ENCODE measurements around the gene CISD1.

CISD1 gene

DNA sequence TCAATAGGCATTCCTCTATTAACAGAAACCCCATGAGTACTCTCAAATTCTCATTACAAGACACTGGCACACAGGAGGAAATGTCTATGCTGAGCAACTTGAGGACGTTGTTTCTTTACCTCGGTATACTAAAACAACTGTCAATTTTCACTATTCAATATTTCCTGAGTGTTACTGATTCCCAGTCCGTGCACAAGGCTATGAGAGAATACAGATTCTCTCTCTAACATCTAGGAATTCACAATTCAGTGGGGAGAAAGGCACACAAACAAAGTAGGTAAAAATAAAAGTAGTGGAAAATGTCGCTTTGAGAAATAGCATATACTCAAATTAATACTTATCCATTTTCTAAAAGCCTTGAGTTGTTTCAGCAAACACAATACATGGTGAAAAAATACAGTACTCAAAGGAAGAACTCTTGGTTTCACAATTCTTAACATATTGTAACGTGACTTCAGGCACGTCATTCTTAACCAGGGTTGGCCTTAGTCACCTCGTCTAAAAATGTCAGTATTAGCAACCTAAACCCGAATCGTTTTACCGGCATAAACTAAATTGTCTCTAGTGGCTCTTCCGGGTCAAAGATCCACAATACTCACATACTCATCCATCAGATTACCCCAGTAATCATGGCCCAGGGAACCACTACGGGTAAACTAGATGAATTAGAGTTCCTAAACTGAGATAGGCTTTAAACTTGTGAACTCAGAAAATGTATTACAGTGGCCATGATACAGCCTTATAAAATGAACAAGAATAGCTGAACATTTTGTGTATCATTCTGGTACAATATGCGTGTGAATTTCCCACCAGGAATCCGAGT is 2.7 kb upstream of the CISD1 start:
- DNase-seq (ENCODE audit: low spot score): peak; percentile 34

DNA sequence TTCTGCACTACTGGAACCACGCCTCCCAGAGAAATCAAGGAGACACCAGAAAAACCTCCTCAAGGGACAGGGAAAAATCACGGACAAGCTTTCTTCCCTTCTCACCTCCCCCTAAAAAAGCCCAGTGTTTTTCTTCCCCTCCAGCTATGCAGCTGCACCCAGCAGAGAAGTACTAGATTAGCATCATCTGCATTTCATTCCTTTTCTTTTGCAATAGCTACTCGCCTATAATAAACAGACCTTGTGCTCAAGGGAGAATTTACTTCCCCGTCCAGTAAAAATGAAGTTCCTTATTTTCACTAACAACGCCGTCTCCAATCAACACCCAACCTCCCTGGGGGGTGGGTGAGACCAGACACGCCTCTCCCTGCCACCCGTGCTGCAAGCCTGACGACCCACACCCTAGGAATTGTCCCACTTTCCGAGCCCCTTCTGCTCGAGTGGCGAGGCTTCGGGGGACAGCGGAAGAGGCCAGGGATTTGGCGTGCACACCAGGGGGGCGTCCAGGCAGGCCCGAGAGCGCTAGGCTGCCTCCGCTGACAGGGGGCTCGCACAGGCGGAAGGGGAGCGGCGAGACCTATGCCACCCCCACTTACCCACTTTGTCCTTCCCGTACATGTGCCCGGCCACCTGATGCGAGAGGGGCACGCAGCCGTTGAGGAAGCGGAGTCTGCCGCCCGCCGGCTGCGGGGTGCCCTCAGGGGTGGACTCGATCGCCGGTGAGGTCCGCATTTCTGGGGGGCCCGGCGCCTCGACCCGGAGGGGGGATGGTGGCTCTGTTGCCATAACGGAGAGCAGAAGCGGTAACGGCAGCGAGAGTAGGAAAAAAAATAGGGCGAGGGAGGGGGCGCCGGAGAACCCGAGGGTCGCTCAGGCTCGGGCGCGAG is 1.9 kb upstream of the CISD1 start:
- peak; percentile 48 for DNase-seq (ENCODE audit: low spot score)

DNA sequence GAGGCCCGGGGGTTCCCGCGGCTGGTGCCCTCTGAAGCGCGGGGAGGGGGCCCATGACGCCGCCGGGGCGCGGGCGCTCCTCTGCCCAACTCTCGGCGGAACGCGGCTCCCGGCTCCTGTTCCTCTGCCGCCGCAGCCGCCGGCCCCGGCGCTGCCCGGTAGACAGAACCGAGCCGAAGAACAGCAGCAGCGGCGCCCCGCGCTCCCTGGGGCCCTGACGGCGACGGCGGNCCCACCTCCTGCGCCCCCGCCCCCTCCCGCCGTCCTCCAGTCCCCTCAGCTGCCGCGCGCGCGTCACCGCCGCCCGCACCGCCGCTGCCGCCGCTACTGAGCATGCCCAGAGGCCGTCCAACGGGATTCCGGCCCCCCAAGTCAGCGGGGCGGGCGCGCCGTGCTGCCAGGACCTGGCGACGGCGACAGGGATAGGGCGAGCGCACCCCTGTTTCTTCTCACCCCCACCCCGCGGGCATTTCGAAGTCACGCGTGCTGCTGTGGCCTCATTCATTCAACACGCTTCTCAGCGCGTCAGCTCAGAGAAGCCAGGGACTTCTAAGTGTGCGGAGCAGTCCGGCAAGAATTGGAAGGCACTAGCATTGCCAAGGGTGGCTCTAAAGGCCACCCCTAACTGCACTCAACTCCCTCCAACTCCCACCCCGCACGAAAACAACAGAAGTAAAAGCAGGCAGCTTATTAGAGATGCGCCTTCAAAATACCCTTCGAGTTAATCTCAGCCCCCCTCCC is 1.1 kb upstream of the CISD1 start, which contains the start of gene IPMK:
Gene IPMK (minus strand): TSS at position 182 of the 741 bp plus-strand sequence. CDS start 283 bp downstream, outside the sequence.
- peak; percentile 95 for DNase-seq (ENCODE audit: low spot score)

DNA sequence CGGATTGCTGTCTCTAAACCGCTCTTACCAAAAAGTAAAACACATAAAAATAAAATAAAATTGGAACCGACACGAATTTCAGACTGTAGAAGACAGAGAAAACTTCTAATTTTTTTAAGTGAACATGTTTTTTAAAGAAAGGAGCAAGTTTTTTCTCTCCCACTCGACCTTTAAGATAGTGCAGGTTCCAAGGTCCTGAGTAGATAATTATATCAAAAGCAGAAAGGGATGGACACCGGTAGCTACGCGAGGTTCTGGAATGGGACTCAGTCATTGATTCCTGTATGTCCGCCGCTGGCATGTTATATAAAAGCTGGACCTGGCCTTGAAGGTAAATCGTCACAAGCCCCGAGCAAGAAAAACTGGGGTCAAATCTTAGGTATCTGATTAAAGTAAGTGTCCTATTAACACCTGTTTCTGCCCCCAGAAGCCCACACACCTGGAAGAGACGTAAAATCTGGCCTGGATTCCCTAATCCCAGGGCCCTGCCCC is 462 bp upstream of the CISD1 start:
- DNase-seq (ENCODE audit: low spot score): no peak

DNA sequence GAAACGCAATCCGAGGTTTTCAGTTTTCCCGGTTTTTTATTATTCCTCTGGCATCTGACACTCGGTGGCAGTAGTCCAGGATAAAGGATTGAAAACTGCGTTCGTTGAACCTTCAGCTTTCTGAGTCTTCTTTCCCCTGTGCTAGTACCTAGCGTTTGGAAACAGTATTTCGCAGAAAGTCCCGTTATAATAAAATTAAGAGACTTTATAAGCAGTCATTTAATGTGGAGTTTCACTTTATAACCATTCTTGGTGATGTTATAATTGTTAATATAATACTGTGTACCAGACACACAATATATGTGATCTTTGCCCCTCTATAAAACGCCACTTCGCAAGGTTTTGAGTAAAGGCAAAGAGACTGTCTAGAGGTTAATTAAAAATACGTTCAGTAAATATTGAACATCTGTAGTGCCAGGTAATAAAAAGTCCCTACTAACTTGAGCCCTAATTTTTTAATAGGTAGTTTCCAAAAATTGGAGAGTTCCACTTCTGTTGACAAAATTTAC is 874 bp downstream of the CISD1 start:
- DNase-seq (ENCODE audit: low spot score): no peak

DNA sequence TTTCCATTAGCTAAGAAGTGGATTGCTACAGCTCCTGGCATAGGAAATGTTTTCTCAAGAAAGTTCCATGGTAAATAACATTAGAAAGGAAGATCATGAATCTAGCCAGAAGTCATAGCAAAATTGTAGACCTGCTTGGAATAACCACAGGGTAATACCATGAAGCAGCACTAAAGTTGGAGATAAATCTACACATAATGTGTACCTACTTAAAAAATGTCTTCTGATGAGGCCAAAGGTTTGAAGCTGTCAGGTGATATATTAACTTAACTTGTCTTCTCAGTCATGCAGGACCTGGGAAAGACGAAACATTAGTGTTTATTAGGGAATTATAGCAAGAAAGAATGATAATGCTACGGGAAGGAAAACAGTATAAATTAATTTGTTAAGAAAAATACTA is 6.3 kb downstream of the CISD1 start:
- DNase-seq (ENCODE audit: low spot score): no peak

DNA sequence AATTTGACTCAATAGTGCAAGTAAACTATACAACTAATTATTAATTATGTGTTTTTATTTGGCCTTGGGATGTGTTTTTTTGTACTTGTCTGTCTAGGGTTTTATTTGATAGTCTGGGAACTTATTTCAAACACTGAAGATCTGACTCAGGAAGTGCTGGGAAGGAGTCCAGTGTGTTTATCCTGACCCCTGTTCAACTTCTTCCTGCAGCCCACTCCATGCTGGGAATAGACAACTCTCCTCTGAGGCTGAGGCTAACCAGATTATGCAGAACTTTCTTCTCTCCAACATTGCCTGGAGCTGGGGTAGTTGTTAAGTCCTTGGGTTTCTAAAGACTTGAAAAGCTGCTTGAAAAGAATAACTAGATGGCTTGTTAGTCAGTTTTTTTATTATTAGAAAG is 6.9 kb downstream of the CISD1 start:
- peak; percentile 26 for DNase-seq (ENCODE audit: low spot score)

DNA sequence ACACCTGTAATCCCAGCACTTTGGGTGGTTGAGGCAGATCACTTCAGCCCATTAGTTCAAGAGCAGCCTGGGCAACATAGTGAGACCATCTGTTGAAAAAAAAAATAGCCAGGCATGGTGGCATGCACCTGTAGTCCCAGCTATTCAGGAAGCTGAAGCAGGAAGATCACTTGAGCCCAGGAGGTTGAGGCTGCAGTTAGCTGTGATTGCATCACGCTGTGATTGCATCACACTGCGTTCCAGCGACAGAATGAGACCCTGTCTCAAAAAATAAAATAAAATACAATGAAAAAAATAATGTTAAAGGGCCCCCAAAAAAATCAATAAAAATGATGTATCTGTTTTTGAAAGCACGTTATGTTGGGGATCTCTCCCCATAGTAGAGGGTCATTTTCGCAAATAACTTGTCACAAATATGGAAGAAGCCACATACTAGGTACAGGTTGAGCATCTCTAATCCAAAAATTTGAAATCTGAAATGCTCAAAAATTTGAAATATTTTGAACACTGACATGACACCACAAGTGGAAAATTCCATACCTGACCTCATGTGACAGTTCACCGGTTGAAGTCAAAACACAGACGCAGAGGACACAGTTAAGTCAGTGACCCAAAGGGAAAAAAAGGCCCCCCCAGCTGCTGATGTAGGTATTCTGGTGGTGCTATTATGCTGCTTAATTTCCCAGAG is 9.5 kb downstream of the CISD1 start:
- DNase-seq (ENCODE audit: low spot score): no peak

DNA sequence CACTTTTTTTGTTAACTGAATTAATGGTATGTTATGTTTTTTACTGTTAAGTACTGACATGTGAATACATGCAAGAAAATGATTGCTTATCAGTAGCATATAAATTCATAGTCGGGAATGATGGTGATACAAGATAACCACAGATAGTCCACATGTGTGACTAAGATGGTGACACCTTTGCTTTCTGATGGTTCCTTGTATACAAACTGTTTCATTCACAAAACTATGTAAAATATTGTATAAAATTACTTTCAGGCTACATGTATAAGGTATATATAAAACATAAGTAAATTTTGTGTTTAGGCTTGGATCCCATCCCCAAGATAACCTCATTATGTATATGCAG is 10.0 kb downstream of the CISD1 start:
- no peak for DNase-seq (ENCODE audit: low spot score)

DNA sequence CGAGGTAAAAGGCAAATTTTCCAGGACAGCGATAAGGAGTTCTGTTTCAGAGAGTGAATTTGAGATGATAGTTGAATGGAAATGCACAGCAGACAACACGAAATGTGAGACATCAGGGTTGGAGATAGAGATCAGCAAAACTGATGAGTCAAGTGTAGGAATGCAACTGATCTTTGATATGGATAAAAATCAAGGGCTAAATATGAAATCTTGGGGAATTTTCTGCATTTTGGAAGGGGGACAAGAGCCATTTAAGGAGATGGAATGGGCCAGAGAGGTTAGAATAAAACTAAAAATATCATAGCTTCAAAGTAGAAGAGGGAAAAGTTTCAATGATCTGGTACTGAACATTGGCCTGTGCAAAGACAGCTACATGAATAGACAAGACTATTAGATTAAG is 11.5 kb downstream of the CISD1 start:
- peak; percentile 16 for DNase-seq (ENCODE audit: low spot score)

DNA sequence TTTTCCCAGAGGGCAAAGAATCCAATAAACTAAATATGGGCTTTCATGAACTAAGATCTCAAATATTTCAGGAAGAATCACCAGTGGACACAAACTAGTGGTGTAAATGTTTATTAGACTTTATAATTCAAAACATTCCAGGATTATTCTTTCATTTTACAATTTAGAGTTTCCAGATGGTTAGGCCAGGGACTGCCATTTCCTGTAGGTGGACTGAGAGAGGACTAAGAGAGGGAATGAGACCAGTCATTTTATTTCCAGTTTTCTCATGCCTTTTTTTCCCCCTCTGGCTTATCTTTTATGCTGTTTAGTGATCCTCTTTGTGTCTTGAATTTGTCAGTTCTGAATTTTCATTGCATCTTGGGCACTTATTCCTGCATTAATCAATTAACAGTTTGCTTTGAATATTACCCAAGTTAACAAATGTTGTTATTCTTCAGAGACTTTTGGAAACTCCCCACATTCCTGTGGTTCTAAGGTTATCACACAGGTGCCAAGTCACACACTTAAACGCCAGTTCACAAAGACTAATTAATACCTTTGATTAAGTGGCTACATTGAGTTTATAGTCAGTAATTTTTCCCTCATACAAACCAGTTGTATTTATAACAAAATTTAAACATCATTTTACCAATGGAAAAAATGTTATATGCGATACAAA is 12.3 kb downstream of the CISD1 start:
- peak; percentile 26 for DNase-seq (ENCODE audit: low spot score)

DNA sequence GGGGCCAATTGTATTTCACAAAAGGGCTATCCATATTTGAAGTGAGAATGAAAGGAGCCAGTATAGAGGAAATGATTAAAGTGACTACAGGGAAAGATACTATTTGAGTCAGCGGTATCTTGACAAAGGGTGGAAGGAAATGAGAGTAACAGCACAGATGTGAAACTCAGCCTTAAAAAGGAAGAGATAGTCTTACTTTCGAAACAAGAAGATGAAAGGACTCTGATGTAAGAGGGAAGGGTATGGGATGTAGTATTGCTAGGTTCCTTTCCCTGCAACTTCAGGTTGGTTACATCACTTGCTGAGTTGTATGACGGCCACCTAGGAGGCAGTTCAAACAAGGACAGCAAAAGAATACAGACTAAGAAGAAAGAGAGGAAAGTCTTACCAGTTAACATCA is 13.7 kb downstream of the CISD1 start:
- no peak for DNase-seq (ENCODE audit: low spot score)

DNA sequence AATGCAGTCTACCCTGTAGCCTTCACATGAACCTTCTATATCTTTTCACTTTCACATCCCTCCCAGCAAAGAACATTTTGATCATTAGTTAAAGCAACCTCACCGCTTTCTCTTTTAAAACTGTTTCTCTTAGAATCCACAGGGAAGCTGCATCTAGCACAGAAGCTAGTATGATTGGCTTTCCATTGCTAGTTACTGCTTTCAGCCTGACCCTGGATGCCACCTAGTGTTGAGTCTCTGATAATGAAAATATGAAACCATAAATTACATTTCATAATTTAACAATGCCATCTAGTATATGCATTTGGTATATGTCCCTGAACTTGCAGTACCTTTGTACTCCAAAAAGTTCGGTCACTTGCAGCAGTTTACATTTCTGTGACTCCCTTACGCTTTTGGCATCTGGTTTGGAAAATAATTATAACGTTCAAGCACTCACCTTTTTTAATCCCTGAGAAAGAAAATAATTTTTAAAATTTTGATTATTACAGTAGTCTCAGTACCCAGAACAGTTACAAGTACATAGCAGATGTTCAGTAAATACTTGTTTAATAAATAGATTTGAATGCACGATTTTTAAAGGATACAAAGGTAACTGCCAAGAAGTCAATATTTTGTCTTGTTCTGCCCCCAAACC is 22.7 kb downstream of the CISD1 start:
- DNase-seq (ENCODE audit: low spot score): peak; percentile 66

DNA sequence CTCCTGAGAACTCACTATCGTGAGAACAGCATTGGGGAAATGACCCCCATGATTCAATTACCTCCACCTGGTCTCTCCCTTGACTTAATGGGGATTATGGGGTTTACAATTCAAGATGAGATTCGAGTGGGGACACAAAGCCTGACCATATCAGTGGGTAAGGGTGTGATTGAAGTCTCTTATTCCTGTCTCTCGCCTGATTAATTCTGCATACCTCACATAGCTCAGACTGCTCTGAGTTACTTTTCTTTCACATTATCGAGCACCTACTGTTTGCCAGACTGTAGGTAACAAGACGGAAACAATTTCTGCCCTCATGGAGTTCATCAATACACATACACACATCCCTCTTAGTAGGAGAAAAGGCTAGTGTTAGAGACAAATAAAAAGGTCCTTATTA is 25.0 kb downstream of the CISD1 start:
- no peak for DNase-seq (ENCODE audit: low spot score)

DNA sequence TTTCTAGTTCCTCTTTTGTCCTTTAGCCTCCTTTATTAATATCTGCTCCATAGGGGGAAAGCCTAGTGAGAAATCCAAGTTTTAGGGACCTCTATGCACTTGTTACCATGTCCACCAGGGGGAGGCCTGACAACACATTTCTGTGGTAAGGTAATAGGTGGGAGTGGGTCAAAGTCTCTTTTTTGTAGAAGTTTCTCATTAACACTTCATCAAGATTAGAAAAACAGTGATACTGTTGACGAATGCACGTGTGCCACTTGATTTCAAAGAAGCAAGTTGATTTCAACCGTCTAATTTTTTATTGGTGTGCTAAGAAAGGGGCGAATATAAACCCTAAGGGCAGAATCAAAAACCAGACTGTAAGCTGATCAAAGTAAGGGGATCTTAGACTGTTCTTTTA is 30.6 kb downstream of the CISD1 start:
- peak; percentile 70 for DNase-seq (ENCODE audit: low spot score)

DNA sequence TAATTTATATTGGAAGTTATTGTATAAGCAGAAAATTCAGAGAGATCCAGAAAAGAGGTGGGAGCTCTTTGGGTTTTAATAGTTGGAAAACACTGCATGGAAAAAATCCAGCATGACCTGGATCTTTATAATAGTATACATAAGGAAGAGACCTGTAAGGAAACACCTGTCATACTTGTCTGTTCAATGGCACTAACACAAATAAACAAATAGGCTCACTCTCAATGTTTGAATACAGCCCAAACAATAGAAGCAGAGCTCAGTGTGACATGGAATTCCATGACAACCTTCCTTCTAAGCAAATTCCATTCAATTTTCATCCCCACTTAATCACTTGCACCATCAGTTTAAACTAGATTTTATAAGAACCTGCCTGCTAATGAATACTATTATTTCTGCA is 31.7 kb downstream of the CISD1 start:
- no peak for DNase-seq (ENCODE audit: low spot score)

DNA sequence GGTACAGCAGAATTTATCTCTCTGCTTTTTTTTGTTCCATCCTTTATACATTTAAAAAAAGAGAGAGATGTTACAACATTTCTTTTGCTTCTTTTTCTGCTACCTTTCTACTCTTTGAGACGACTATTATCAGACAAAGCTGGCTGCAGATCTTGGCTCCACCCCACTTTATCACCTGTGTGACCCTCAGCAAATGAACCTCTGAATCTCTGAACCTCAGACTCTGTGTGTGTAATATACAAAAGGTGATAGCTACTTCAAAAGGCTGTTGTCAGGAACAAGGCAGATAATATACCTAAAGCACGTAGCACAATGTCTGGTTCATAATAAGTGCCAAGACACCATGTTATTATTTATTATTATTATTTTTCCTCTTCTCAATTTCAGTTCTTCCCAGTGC is 33.3 kb downstream of the CISD1 start:
- no peak for DNase-seq (ENCODE audit: low spot score)

DNA sequence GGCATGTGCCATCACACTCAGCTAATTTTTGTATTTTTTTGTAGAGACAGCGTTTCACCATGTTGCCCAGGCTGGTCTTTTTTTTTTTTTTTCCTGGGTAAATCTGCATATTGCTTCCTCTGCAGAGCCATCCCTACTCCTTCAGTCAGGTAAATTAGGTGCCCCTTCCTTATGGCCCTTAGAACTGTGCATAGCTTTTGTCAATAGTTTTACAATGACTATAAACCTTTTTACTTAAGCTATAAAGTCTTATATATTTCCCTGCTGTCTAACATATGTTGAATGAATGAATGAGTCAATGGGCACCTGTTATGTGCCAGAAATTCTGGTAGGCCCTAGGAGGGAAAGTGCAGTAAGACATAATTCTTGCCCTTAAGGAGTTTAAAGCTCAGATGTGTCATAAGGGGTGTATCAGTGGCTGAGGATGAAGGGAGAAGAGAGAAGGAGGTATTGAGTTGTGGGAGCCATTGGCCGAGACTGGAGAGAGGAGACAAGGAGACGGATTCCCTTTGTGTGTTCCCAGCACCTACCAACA is 35.2 kb downstream of the CISD1 start:
- DNase-seq (ENCODE audit: low spot score): no peak

DNA sequence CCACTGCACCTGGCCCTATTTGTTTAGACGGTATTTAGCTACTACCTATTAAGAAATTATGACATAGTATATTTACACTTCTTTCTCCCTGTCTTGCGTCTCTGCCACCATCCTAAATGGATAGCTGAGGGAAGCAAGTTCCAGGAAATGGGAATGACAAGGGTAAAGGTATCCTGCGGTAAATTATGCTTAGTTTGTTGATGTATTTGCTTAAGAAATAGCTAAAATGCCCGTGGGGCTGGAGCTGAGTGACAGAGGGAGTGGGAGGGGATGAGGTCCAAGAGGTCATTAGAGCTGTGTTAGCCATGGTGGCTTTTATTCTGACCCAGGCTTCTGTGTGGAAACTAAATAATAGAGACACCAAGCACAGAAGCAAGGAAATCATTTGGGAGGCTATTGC is 36.9 kb downstream of the CISD1 start:
- no peak for DNase-seq (ENCODE audit: low spot score)

DNA sequence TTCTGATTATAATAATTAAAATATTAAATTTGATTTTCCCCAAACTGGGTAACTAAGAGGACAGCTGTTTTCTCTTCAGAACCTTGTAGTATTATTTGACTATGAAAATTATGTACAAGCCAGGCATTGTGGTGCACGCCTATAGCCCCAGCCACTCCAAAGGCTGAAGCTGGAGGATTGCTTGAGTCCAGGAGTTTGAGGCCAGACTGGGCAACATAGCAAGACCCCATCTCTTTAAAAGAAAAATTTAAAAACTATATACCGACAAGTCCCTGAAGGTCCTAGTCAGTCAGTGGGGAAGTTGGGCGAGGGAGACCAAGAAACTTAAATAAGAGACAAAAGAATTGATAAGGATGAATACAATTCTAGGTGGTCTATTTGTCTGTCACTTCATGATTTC is 38.7 kb downstream of the CISD1 start:
- DNase-seq (ENCODE audit: low spot score): no peak

All from GM03348 (cell line).